Type B pancreatic cell (in vitro differentiated cells): ENCODE measurements around the gene E2F3. TPM values are rescaled to one million over a fixed set of nuclear protein-coding genes. Genes with fewer than 3 reads are reported as not detected.

ENCODE experiments used
- DNase-seq: peaks from one replicate; pipeline ENCODE4 v3.0.0; 2021; ENCODE audit warnings: mixed read lengths; ENCODE audit not compliant: unreplicated experiment; ENCODE audit errors: extremely low spot score
- H3K27ac Mint-ChIP-seq: 2 replicates; pipeline ENCODE4 v1.8.0; 2021; ENCODE audit warnings: mild to moderate bottlenecking, mixed read lengths
- H3K27me3 Mint-ChIP-seq: 2 replicates; pipeline ENCODE4 v1.8.0; 2021; ENCODE audit warnings: mixed read lengths
- H3K36me3 Mint-ChIP-seq: 2 replicates; pipeline ENCODE4 v1.8.0; 2021; ENCODE audit warnings: mixed read lengths
- H3K4me1 Mint-ChIP-seq: one replicate; pipeline ENCODE4 v1.8.0; 2021; ENCODE audit warnings: mixed read lengths; ENCODE audit not compliant: unreplicated experiment
- H3K4me3 Mint-ChIP-seq: 2 replicates; pipeline ENCODE4 v1.8.0; 2021; ENCODE audit warnings: mild to moderate bottlenecking, mixed read lengths
- H3K9me3 Mint-ChIP-seq: 2 replicates; pipeline ENCODE4 v1.8.0; 2021; ENCODE audit warnings: mixed read lengths
- CTCF ChIP-seq: fragments of 200-600 bp; sonication (generic); conservative IDR thresholded peaks from 2 replicates; pipeline ENCODE4 v1.5.0; 2021; ENCODE audit warnings: antibody characterized with exemption, mild to moderate bottlenecking
- total RNA-seq: library from RNA; stranded (reverse); gene quantifications from 2 replicates; pipeline ENCODE4 v1.2.1, GENCODE V29; 2021; ENCODE audit warnings: low replicate concordance

Gene E2F3
- total RNA-seq, 1 donor from 2014 or later = 21.0 TPM

- DNase-seq = no peak
- no peak for TF ChIP-seq CTCF
- Mint-ChIP-seq H3K4me1 (no peaks in the 10 kb centered on the region), H3K27ac (no peak overlapping the region), H3K36me3 (peaks cover 33% of the 10 kb centered on the region), H3K27me3 (no peaks in the 10 kb centered on the region), H3K4me3 (no peak overlapping the region), H3K9me3 (no peaks in the 10 kb centered on the region)
These were observed 65.8 kb downstream of the E2F3 start for GRCh38 chr6:20467437-20467836.

DNA sequence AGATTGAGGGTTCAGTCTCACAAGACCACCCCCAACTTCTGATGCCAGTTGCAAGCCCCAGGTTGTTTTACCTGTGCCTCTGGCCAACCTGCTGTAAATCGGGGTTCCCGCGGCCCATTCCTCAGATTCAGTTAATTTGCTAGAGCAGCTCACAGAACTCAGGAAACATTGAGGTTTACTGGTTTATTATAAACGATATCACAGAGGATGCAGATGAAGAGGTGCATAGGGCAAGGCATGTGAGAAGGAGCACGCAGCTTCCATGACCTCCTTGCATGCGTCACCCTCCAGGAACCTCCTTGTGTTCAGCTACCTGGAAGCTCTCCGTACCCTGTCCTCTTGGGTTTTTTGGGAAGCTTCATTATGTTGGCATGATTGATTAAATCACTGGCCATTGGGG is 66.5 kb downstream of the E2F3 start:
- Mint-ChIP-seq H3K4me3 (no peak overlapping the region), H3K4me1 (no peaks in the 10 kb centered on the region), H3K27ac (no peak overlapping the region), H3K36me3 (peaks cover 38% of the 10 kb centered on the region), H3K27me3 (no peaks in the 10 kb centered on the region), H3K9me3 (no peaks in the 10 kb centered on the region)
- no peak for DNase-seq
- no peak for TF ChIP-seq CTCF

DNA sequence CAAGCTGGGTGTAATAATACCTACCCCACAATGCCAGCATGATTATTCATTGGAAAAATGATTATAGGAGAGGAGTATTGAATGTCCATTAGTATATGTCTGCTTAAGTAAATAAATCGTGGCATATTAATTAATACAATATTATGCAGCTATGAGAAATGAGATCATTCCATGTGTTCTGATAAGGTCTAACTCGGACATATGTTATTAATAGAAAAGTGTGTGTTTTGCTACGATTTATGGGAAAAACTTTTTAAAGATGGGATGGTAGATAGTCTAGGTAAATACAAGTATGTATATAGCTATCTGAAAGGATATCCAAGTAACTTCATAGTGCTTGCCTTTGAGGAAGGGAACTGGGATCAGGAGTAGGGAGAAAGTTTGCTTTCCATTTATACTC is 71.1 kb downstream of the E2F3 start:
- H3K27ac Mint-ChIP-seq = no peak overlapping the region
- DNase-seq = no peak
- H3K4me1 Mint-ChIP-seq = no peaks in the 10 kb centered on the region
- H3K4me3 Mint-ChIP-seq = no peak overlapping the region
- no peaks in the 10 kb centered on the region for H3K27me3 Mint-ChIP-seq
- H3K9me3 Mint-ChIP-seq = no peaks in the 10 kb centered on the region
- no peak for TF ChIP-seq CTCF
- H3K36me3 Mint-ChIP-seq = peaks cover 14% of the 10 kb centered on the region

- H3K27ac Mint-ChIP-seq = no peak overlapping the region
- no peak overlapping the region for H3K4me3 Mint-ChIP-seq
- no peak for TF ChIP-seq CTCF
- DNase-seq = no peak
- H3K36me3 Mint-ChIP-seq = peaks cover 14% of the 10 kb centered on the region
- H3K9me3 Mint-ChIP-seq = no peaks in the 10 kb centered on the region
- H3K4me1 Mint-ChIP-seq = no peaks in the 10 kb centered on the region
- no peaks in the 10 kb centered on the region for H3K27me3 Mint-ChIP-seq
These were observed 71.8 kb downstream of the E2F3 start for GRCh38 chr6:20473518-20473917.

GRCh38 chr6:20474874-20475542 is 73.3 kb downstream of the E2F3 start:
- no peak overlapping the region for H3K27ac Mint-ChIP-seq
- H3K27me3 Mint-ChIP-seq = no peaks in the 10 kb centered on the region
- H3K9me3 Mint-ChIP-seq = no peaks in the 10 kb centered on the region
- DNase-seq = no peak
- H3K4me1 Mint-ChIP-seq = no peaks in the 10 kb centered on the region
- H3K36me3 Mint-ChIP-seq = peaks cover 11% of the 10 kb centered on the region
- H3K4me3 Mint-ChIP-seq = no peak overlapping the region
- TF ChIP-seq CTCF = no peak
